BJ (cell line): Measurements from ENCODE around the gene NAGA. TPM values are rescaled to one million over a fixed set of nuclear protein-coding genes. Genes with fewer than 3 reads are reported as not detected.

Experiments used
- CTCF ChIA-PET: fragments of 350-600 bp; formaldehyde crosslinking; extraction: SDS; loops from one replicate; lab custom pipeline; 2021; ENCODE audit warnings: antibody characterized with exemption, inconsistent platforms; lab: Yijun Ruan, JAX
- POLR2A ChIA-PET: fragments of 300-600 bp; sonication (Branson Sonifier 250); formaldehyde crosslinking; extraction: SDS; loops from one replicate; lab custom pipeline; 2021; ENCODE audit warnings: antibody characterized with exemption; lab: Charles Lee
- DNase-seq: peaks from one replicate; pipeline ENCODE4 v3.0.0-alpha.2; 2011; ENCODE audit warnings: low read depth
- H3K27me3 ChIP-seq: 2 replicates; pipeline ENCODE4 v1.6.0; 2011; ENCODE audit warnings: low read length; ENCODE audit not compliant: control insufficient read depth, insufficient read depth
- H3K36me3 ChIP-seq: 2 replicates; pipeline ENCODE4 v1.5.1; 2011; ENCODE audit warnings: low read length; ENCODE audit not compliant: control insufficient read depth, insufficient read depth
- H3K4me3 ChIP-seq: 2 replicates; pipeline ENCODE4 v1.5.1; 2011; ENCODE audit warnings: low read depth, mild to moderate bottlenecking, control low read depth, low read length
- polyA plus RNA-seq: library from polyadenylated mRNA; depleted of rRNA; stranded (reverse); fragments of >200 nt; gene quantifications from 2 replicates; pipeline ENCODE4 v1.2.3, GENCODE V29; 2011
- TF ChIP-seq, protein P1 (sequence below): IDR thresholded peaks from 2 replicates; pipeline ENCODE4 v1.5.1; 2011; ENCODE audit warnings: low read depth, mild to moderate bottlenecking, control low read depth, inconsistent platforms, low read length, moderate library complexity; ENCODE audit not compliant: insufficient read depth

The NAGA gene
- polyA plus RNA-seq, 1 experiment, result 68.4 TPM

GRCh38 chr22:42064629-42065028 is 6.0 kb downstream of the NAGA start:
- Histone ChIP-seq H3K27me3 (no peaks in the 10 kb centered on the region), H3K36me3 (peaks cover 7% of the 10 kb centered on the region), H3K4me3 (no peak overlapping the region)
- ChIA-PET CTCF (interaction anchor here (0.5 to 1.1 kb wide), 3 partner anchors 10 to 26 kb away, joined by 3 read pairs; partner anchors contain the start of gene NDUFA6), POLR2A (interaction anchor here (0.5 to 0.7 kb wide), 2 partner anchors 24 to 34 kb away, joined by 4 to 11 read pairs; no protein-coding TSS in a partner anchor)
- TF ChIP-seq, protein P1, sequence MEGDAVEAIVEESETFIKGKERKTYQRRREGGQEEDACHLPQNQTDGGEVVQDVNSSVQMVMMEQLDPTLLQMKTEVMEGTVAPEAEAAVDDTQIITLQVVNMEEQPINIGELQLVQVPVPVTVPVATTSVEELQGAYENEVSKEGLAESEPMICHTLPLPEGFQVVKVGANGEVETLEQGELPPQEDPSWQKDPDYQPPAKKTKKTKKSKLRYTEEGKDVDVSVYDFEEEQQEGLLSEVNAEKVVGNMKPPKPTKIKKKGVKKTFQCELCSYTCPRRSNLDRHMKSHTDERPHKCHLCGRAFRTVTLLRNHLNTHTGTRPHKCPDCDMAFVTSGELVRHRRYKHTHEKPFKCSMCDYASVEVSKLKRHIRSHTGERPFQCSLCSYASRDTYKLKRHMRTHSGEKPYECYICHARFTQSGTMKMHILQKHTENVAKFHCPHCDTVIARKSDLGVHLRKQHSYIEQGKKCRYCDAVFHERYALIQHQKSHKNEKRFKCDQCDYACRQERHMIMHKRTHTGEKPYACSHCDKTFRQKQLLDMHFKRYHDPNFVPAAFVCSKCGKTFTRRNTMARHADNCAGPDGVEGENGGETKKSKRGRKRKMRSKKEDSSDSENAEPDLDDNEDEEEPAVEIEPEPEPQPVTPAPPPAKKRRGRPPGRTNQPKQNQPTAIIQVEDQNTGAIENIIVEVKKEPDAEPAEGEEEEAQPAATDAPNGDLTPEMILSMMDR, result no peak
- DNase-seq, result no peak

DNA sequence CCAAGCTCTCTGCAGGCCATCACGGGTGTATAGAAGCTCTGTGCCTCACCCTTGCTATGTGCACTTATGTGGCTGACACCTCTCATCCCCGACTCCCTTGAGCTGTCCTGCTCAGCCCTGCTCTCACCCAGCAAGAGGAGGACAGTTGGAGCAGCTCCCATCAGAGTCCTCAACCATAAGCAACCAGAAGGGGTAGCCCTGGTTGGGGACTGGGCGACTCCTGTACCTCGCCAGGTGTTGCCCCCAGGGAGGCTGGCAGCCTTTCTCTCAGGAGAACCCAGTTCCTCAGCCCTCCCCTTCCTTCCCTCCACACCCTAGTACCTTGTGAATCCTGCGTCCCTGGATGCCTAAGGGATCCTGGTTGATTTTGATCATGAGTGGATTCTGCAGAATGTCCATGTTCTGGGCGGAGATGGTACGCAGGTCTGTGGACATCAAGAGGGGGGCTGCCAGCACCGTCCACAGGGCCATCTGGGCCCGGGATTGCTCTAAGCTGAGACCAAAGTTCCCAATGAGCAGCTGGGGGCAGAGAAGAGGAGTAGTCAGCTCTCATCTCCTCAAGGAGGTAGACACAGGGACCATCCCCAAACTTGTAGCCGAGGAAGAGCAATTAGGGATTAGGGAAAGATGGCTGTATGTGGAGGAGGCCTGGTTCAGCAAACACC is 8.0 kb downstream of the NAGA start:
- DNase-seq, result no peak
- ChIA-PET POLR2A (no interaction called here), CTCF (interaction anchor here (0.7 to 1.3 kb wide), 2 partner anchors 11 to 949 kb away, joined by 3 to 4 read pairs; no protein-coding TSS in a partner anchor)
- Histone ChIP-seq H3K27me3 (no peaks in the 10 kb centered on the region), H3K36me3 (peaks cover 11% of the 10 kb centered on the region), H3K4me3 (no peak overlapping the region)
- TF ChIP-seq, protein P1, result no peak

DNA sequence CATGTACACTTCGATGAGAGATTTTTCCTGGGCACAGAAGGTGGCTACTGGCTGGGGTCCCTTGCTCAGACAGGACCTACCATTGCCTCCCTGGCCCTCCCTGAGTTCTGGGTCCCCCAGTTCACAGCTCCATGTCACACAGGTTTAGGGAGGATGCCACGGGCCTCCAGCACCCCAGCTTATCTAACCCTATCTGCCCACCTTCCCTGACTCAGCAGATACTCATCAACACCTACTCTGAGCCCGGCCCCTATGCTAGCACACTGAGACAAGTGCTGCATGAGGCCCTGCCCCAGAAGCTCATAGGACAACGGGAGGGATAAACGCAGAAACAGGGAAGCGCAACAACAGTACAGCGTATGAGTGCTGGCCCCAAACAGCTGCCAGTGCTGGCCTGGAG is 9.6 kb downstream of the NAGA start:
- ChIA-PET CTCF (interaction anchor here (1.7 kb wide), 1 partner anchor 13 kb away, joined by 4 read pairs; the partner anchor contains the start of gene PHETA2), POLR2A (no interaction called here)
- TF ChIP-seq, protein P1, result no peak
- Histone ChIP-seq H3K27me3 (no peaks in the 10 kb centered on the region), H3K36me3 (peaks cover 7% of the 10 kb centered on the region), H3K4me3 (no peak overlapping the region)
- DNase-seq, result no peak

- peaks cover 7% of the 10 kb centered on the region for H3K36me3 ChIP-seq
- no peaks in the 10 kb centered on the region for H3K27me3 ChIP-seq
- ChIA-PET POLR2A (no interaction called here), CTCF (interaction anchor here (0.5 to 1.7 kb wide), 2 partner anchors 10 to 14 kb away, joined by 3 to 4 read pairs; partner anchors contain the start of gene PHETA2)
- DNase-seq, result no peak
- no peak overlapping the region for H3K4me3 ChIP-seq
- TF ChIP-seq, protein P1, result no peak
Observed at GRCh38 chr22:42060489-42060888, 10.1 kb downstream of the NAGA start.

GRCh38 chr22:42056757-42057511 is 13.7 kb downstream of the NAGA start:
- no peak for DNase-seq
- Histone ChIP-seq H3K4me3 (no peak overlapping the region), H3K36me3 (peaks cover 4% of the 10 kb centered on the region; the same call in 1 of the 2 replicates), H3K27me3 (no peaks in the 10 kb centered on the region)
- TF ChIP-seq, protein P1, result no peak
- POLR2A ChIA-PET, result no interaction called here
- CTCF ChIA-PET, result no interaction called here
